ENCODE results near the gene CD24. TPM values are rescaled to one million over a fixed set of nuclear protein-coding genes. Genes with fewer than 3 reads are reported as not detected.

CD24 gene
- total and polyA plus RNA-seq, 2 of the 8 experiments (the other 6 are each of a cell fraction or from before 2014, with no cell fraction given) = 2,134 to 2,327 TPM

DNA sequence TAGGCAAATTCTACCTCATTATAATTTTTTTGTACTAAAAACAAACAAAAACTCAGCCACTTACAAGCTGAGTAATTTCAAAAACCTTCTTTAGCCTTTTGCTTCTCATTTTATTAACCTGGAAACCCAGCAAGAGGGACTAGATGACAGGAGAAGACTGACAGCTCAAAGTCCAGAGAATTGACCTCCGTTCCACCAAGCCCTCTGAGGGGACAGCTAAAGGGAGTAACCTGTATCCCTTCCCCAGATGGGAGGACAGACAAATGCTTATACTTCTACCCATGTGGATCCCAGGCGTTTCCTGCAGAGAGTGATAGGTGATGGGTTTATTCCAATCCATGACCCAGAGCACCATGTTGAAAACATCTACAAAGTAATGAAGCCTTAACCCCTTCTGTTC, 35.0 kb upstream of the CD24 start:
- Histone ChIP-seq H3K14ac (ENCODE audit: insufficient read length) (no peak overlapping the region), H3K18ac (ENCODE audit: extremely low read depth, low read length) (no peak overlapping the region), H2BK5ac (ENCODE audit: low read depth, low read length) (no peak overlapping the region), H2BK120ac (replicated peaks; ENCODE audit: low read depth, low read length) (no peak overlapping the region), H3K79me2 (ENCODE audit: control insufficient read depth in 1 of 2, insufficient read depth in 2 of 2, low read length in 2 of 2) (no peaks in the 10 kb centered on the region), H3K9me3 (ENCODE audit: insufficient read depth in 2 of 2, low read depth in 1 of 2, low read length in 1 of 2) (no peaks in the 10 kb centered on the region), H4K8ac (ENCODE audit: extremely low read depth, insufficient read depth, low read length) (no peak overlapping the region), H3K27me3 (replicated peaks in 1 of 4; ENCODE audit: control insufficient read depth in 3 of 4, extremely low read depth in 1 of 4, insufficient read depth in 3 of 4, low read length in 3 of 4) (no peaks in the 10 kb centered on the region), H3K4ac (replicated peaks; ENCODE audit: insufficient read length, low read depth, low read length) (no peak overlapping the region), H3K4me2 (ENCODE audit: insufficient read depth in 1 of 2, low read depth in 2 of 2, low read length in 2 of 2) (no peak overlapping the region), H3K56ac (replicated peaks; ENCODE audit: insufficient read length, low read depth, low read length) (no peak overlapping the region), H3K27ac (ENCODE audit: low read depth, low read length) (no peak overlapping the region), H3K4me3 (ENCODE audit: extremely low read depth in 1 of 4, insufficient read depth in 2 of 4, low read depth in 3 of 4, low read length in 4 of 4) (no peak overlapping the region), H3K4me1 (replicated peaks in 1 of 4; ENCODE audit: control insufficient read depth in 3 of 4, insufficient read depth in 4 of 4, low read length in 3 of 4) (no peaks in the 10 kb centered on the region), H2BK20ac (ENCODE audit: low read length) (no peak overlapping the region), H4K91ac (replicated peaks; ENCODE audit: insufficient read length, low read length) (no peak overlapping the region), H3K23ac (ENCODE audit: insufficient read length) (no peak overlapping the region), H3K36me3 (ENCODE audit: control insufficient read depth in 2 of 4, insufficient read depth in 4 of 4, low read length in 3 of 4) (no peaks in the 10 kb centered on the region), H4K20me1 (replicated peaks in 1 of 2; ENCODE audit: control insufficient read depth in 1 of 2, insufficient read depth in 2 of 2, low read length in 2 of 2) (no peaks in the 10 kb centered on the region), H2AK5ac (ENCODE audit: low read depth, low read length) (no peak overlapping the region), H2BK15ac (ENCODE audit: low read length) (no peak overlapping the region), H2BK12ac (ENCODE audit: low read depth, low read length) (no peak overlapping the region), H4K5ac (ENCODE audit: insufficient read length, low read depth, low read length) (no peak overlapping the region), H2AFZ (ENCODE audit: low read length) (no peak overlapping the region), H3K23me2 (ENCODE audit: low read depth, low read length) (no peaks in the 10 kb centered on the region), H3K79me1 (ENCODE audit: low read depth, low read length) (no peaks in the 10 kb centered on the region), H3K9ac (replicated peaks in 1 of 4; ENCODE audit: extremely low read depth in 1 of 4, low read depth in 3 of 4, low read length in 3 of 4) (no peak overlapping the region)
- ChIA-PET CTCF (ENCODE audit: partially characterized antibody) (interaction anchor here (0.5 to 1.6 kb wide), 3 partner anchors 10 to 104 kb away, joined by 3 to 6 read pairs (median 6); no protein-coding TSS in a partner anchor), POLR2A (ENCODE audit: partially characterized antibody) (no interaction called here)
- WGBS, 2 experiments (ENCODE audit: extremely low coverage in 1 of 2, insufficient coverage in 1 of 2, insufficient read length in 1 of 2, insufficient replicate concordance in 2 of 2, low coverage in 1 of 2, low lambda C conversion rate in 2 of 2, missing lambda C conversion rate in 1 of 2) = 94% methylated on average over 2 of the region's 2 CpGs; no CpG with 5 or more reads in 1 of the 2 experiments
- DNase-seq (ENCODE audit: low read depth in 1 of 2, low spot score in 2 of 2) = no peak
- FAIRE-seq = no peak
- TF ChIP-seq RFX5 (IDR thresholded peaks at IDR 0.05; ENCODE audit: borderline replicate concordance, low read depth, low read length) = no peak
- no peak for TF ChIP-seq CBX5 (IDR thresholded peaks at IDR 0.05; ENCODE audit: low read depth, low read length)
- TF ChIP-seq CEBPB (IDR thresholded peaks at IDR 0.05; ENCODE audit: low read depth, low read length) = no peak
- TF ChIP-seq, protein P1, sequence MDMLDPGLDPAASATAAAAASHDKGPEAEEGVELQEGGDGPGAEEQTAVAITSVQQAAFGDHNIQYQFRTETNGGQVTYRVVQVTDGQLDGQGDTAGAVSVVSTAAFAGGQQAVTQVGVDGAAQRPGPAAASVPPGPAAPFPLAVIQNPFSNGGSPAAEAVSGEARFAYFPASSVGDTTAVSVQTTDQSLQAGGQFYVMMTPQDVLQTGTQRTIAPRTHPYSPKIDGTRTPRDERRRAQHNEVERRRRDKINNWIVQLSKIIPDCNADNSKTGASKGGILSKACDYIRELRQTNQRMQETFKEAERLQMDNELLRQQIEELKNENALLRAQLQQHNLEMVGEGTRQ (IDR thresholded peaks at IDR 0.05; ENCODE audit: low read length) = no peak
- TF ChIP-seq, protein P2, sequence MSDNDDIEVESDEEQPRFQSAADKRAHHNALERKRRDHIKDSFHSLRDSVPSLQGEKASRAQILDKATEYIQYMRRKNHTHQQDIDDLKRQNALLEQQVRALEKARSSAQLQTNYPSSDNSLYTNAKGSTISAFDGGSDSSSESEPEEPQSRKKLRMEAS (IDR thresholded peaks at IDR 0.05) = no peak
- no peak for TF ChIP-seq ZNF274 (IDR thresholded peaks at IDR 0.05; ENCODE audit: borderline replicate concordance, extremely low read depth, low read length)
- no peak for TF ChIP-seq SP1 (IDR thresholded peaks at IDR 0.05; ENCODE audit: low read depth, low read length)
- no peak for TF ChIP-seq TCF12 (IDR thresholded peaks at IDR 0.05; ENCODE audit: low read depth, low read length)
- no peak for TF ChIP-seq POU5F1 (IDR thresholded peaks at IDR 0.05; ENCODE audit: low read depth, low read length)
- no peak for TF ChIP-seq POLR2A (IDR thresholded peaks at IDR 0.05; ENCODE audit: control extremely low read depth in 1 of 2, low read depth in 2 of 2, low read length in 2 of 2)
- no peak for TF ChIP-seq HDAC2 (IDR thresholded peaks at IDR 0.05; ENCODE audit: borderline replicate concordance in 1 of 2, low read depth in 2 of 2, low read length in 2 of 2)
- no peak for TF ChIP-seq SIX5 (IDR thresholded peaks at IDR 0.05; ENCODE audit: low read depth, low read length)
- TF ChIP-seq EP300 (IDR thresholded peaks at IDR 0.05; ENCODE audit: borderline replicate concordance in 1 of 2, low read depth in 2 of 2, low read length in 2 of 2) = no peak
- no peak for TF ChIP-seq CBX8 (IDR thresholded peaks at IDR 0.05; ENCODE audit: borderline replicate concordance, low read depth, low read length)

All from H1 (cell line).